Ovary (tissue), 3 donors: ENCODE measurements around the gene ANKRD7.

Source experiments
- CTCF ChIP-seq, 3 donors: fragments of 450-650 bp in 2 of 3; fragments of 200-600 bp in 1 of 3; IDR thresholded peaks; one replicate each; pipeline versions ENCODE4 v1.5.1 to v1.8.0; 2016 to 2022; ENCODE audit warnings: antibody characterized with exemption in 3 of 3, mild to moderate bottlenecking in 1 of 3
- POLR2A ChIP-seq: fragments of 450-650 bp; IDR thresholded peaks from one replicate; pipeline ENCODE4 v1.6.1; 2017; ENCODE audit warnings: antibody characterized with exemption, mild to moderate bottlenecking, moderate library complexity
- donor health status: DM: no; HTN: no; CAD: no.

- TF ChIP-seq CTCF (IDR thresholded peaks at IDR 0.05) = no peak
- TF ChIP-seq POLR2A = no peak
These were observed 65.0 kb downstream of the ANKRD7 start for GRCh38 chr7:118289476-118289875.
